IPS-20b (cell line): ENCODE measurements around the gene TSPAN32.
"Not testable (repeated sequence)": the region's sequence is repeated elsewhere in the genome, so short reads cannot be mapped to it uniquely, and the experiment has no call there.

Experiments
- H3K27ac ChIP-seq: one replicate; pipeline ENCODE4 v1.5.1; 2013; ENCODE audit warnings: low read length
- H3K27me3 ChIP-seq: 2 replicates; pipeline ENCODE4 v1.6.1; 2013; ENCODE audit warnings: mild to moderate bottlenecking, low read length, inconsistent platforms; ENCODE audit not compliant: insufficient read depth
- H3K36me3 ChIP-seq: 2 replicates; pipeline ENCODE4 v1.6.1; 2013; ENCODE audit warnings: low read depth, mild to moderate bottlenecking, inconsistent platforms, low read length, moderate library complexity; ENCODE audit not compliant: insufficient read depth
- H3K4me1 ChIP-seq: 2 replicates; pipeline ENCODE4 v1.6.1; 2013; ENCODE audit warnings: mild to moderate bottlenecking, control low read depth, inconsistent platforms, low read length, moderate library complexity; ENCODE audit not compliant: insufficient read depth
- H3K4me3 ChIP-seq: 2 replicates; pipeline ENCODE4 v1.5.1; 2013; ENCODE audit warnings: mild to moderate bottlenecking, low read length, inconsistent platforms
- H3K9ac ChIP-seq: 2 replicates; pipeline ENCODE4 v1.6.1; 2013; ENCODE audit warnings: low read depth, mild to moderate bottlenecking, inconsistent platforms, low read length, moderate library complexity
- H3K9me3 ChIP-seq: 2 replicates; pipeline ENCODE4 v1.6.1; 2013; ENCODE audit warnings: mild to moderate bottlenecking, low read depth, low read length, inconsistent platforms; ENCODE audit not compliant: insufficient read depth

Gene TSPAN32

DNA sequence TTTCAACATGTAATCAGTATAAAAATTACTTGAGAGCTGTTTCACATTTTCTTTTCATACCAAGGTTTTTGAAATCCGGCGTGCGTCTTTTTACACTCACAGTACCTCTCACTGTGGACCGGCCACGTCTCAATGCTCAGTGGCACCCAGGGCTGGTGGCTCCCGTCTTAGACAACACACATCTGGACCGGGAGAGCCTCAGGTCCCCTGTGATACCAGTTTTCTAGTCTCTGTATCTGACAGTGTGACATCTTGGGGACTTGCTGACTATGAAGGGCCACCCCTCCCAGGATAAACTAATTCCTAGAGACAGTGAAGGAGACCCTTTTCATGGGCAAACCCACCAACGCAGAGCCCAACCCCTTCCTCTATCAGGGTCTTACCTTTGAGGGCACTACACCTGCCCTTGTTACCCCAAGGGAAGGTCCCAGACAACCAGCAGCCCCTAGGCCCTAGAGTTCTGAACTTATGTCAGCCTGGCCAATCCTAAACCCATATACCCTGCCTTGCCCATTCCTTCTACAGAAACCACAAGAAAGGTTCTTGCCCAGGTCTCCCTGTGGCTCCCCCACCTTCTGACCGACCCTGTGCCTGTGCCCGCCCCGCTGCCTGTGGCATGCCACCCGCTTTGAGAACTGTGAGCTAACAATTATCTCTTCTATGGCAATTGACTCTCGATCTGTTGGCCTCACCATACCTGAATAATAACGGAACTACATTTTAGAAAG lies 25.4 kb upstream of the TSPAN32 start:
- Histone ChIP-seq H3K9ac (no peak overlapping the region), H3K36me3 (no peaks in the 10 kb centered on the region), H3K27me3 (peaks cover 54% of the 10 kb centered on the region), H3K9me3 (no peaks in the 10 kb centered on the region), H3K4me3 (no peak overlapping the region), H3K27ac (no peak overlapping the region), H3K4me1 (peaks cover 11% of the 10 kb centered on the region)

DNA sequence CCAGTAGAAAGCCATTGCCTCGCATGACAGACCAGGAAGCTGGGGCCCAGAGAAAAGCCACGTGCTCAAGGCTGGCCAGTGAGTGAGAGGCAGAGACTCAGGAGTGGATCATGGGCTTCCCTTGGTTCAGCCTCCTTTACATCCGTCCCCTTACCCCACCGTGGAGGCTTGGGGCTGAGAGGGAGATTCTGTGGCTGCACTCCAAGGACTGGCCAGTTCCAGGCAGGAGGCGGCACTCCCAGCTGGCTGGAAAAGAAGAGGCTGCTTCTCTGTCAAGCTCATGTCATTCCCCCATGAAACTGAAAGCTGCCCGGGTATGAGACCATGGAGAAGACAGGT lies 24.8 kb upstream of the TSPAN32 start:
- no peaks in the 10 kb centered on the region for H3K9me3 ChIP-seq
- H3K4me1 ChIP-seq, result peaks cover 11% of the 10 kb centered on the region
- H3K27me3 ChIP-seq, result peaks cover 49% of the 10 kb centered on the region
- H3K36me3 ChIP-seq, result no peaks in the 10 kb centered on the region
- H3K27ac ChIP-seq, result no peak overlapping the region
- no peak overlapping the region for H3K4me3 ChIP-seq
- H3K9ac ChIP-seq, result no peak overlapping the region

DNA sequence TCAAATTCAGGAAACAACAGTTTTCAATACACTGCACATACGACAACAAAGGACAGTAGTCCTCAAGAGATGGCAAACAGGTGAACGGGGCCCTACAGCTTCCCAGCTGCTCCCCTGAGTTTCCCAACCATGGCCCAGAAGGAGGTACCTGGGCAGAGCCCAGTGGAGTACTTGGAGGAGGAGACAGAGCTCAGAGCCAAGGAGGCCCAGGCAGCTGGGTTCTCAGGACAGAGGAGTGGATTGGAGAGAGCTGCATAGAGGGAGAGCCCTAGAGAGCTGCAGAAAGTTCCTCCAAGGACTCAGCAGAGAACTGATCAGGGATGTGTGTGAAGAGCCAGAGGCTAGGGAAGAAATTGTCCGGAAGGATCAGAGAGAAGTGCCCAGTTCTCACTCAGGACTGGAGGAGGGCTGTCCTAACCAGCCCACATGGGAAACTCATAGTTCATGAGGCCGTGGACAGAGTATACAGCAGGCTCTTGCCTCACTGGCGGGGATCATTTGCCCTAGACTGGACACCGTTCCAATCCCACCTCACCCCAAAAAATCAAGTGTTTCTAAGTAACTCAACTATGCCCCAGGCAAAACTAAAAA lies 23.8 kb upstream of the TSPAN32 start:
- no peak overlapping the region for H3K4me3 ChIP-seq
- peaks cover 38% of the 10 kb centered on the region for H3K27me3 ChIP-seq
- peaks cover 11% of the 10 kb centered on the region for H3K4me1 ChIP-seq
- no peak overlapping the region for H3K9ac ChIP-seq
- H3K27ac ChIP-seq, result no peak overlapping the region
- H3K9me3 ChIP-seq, result 0 out of 2 replicates have a peak, but pooled peaks cover 1% of the 10 kb centered on the region
- H3K36me3 ChIP-seq, result no peaks in the 10 kb centered on the region

DNA sequence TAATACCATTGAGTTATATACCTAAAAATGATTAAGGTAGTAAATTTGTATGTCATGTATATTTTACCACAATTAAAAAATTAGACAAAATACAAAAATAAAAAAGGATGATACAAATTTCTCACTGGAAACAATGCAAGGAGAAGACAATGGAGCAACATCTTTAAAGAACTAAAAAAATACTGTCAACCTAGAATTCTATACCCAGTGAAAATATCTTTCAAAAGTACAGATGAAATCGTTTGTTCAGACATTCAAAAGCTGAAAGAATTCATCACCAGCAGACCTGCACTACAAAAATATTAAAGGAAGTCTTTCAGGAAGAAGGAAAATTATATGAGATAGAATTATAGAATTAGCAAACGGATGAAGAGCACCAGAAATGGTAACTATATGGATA lies 21.6 kb upstream of the TSPAN32 start:
- Histone ChIP-seq H3K9me3 (0 out of 2 replicates have a peak, but pooled peaks cover 4% of the 10 kb centered on the region), H3K36me3 (no peaks in the 10 kb centered on the region), H3K27me3 (peaks cover 23% of the 10 kb centered on the region), H3K9ac (no peak overlapping the region), H3K4me3 (no peak overlapping the region), H3K4me1 (peaks cover 11% of the 10 kb centered on the region), H3K27ac (no peak overlapping the region)

DNA sequence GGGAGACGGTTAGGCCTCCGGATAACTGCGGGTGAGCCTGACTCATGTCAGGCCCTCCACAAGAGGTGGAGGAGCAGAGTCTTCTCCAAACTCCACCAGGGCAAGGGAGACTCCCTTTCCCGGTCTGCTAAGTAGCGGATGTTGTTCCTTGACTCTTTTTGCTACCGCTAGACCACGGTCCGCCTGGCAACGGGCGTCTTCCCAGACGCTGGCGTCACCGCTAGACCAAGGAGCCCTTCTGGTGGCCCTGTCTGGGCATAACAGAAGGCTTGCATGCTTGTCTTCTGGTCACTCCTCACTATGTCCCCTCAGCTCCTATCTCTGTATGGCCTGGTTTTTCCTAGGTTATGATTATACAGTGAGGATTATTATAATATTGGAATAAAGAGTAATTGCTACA lies 15.5 kb upstream of the TSPAN32 start:
- not testable (repeated sequence) for H3K27ac ChIP-seq, H3K9ac ChIP-seq, H3K4me1 ChIP-seq, H3K36me3 ChIP-seq, H3K4me3 ChIP-seq, H3K9me3 ChIP-seq
- peaks cover 14% of the 10 kb centered on the region for H3K27me3 ChIP-seq

DNA sequence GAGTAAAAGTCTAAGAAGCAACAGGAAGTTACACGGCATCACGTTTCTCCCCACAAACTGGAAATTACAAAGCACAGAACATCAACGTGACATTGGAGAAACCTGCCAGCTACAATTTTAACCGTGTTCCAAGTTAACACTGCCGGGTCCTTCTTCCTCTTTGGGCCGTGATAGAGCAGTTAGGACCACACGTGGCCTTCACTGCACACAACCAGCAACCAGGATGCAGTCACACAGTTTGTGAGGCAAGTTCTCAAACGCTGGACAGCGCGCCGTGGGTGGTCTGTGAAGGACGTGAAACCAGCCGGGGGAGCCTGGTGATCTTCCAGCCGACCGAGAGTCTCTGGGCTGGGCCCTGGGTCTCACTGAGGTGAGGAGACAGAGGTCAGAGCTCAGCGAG lies 14.7 kb upstream of the TSPAN32 start:
- Histone ChIP-seq H3K9me3 (0 out of 2 replicates have a peak, but pooled peaks cover 4% of the 10 kb centered on the region), H3K27ac (no peak overlapping the region), H3K36me3 (no peaks in the 10 kb centered on the region), H3K4me3 (no peak overlapping the region), H3K27me3 (peaks cover 14% of the 10 kb centered on the region), H3K4me1 (no peaks in the 10 kb centered on the region), H3K9ac (no peak overlapping the region)

DNA sequence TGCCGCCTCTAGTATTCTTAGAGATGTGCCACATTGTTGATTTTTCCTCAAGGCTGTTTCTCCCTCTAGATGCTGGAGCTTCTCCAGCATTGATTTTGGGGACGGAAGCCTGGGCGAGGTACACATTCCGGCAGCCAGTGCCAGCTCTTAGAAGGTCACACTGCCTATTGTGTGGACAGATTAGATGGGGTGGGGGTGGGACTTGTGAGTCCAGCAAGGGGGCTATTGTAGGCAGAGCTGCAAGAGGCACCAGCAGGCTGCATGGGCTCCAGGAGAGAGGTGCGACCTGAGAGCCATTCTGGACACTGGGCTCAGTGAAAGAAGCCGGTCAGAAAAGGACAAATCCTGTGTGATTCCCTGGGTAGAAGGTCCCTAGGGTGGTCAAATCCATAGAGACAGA lies 12.5 kb upstream of the TSPAN32 start:
- Histone ChIP-seq H3K9me3 (no peaks in the 10 kb centered on the region), H3K4me1 (no peaks in the 10 kb centered on the region), H3K27ac (no peak overlapping the region), H3K36me3 (no peaks in the 10 kb centered on the region), H3K27me3 (peaks cover 20% of the 10 kb centered on the region), H3K9ac (no peak overlapping the region), H3K4me3 (no peak overlapping the region)

DNA sequence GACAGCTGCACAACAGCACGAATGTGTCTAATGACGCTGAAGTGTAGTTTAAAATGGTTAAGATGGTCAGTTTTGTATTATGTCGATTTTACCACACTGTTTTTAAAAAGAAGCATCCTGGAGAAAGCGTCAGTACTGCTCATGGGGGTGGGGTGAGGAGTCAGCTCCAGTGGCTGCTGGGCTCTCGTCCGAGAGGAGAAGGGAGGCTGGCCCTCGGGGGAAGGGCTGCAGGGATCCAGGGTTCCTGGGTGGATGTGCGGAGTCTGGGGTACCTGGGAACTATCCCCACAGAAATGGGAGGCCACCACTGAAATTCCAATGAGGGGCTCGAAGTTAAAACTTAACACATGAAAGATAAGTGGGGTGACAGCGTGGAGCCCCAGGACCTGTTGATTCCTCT lies 12.0 kb upstream of the TSPAN32 start:
- Histone ChIP-seq H3K27me3 (peaks cover 20% of the 10 kb centered on the region), H3K9me3 (no peaks in the 10 kb centered on the region), H3K27ac (no peak overlapping the region), H3K4me1 (no peaks in the 10 kb centered on the region), H3K4me3 (no peak overlapping the region), H3K36me3 (no peaks in the 10 kb centered on the region), H3K9ac (no peak overlapping the region)

DNA sequence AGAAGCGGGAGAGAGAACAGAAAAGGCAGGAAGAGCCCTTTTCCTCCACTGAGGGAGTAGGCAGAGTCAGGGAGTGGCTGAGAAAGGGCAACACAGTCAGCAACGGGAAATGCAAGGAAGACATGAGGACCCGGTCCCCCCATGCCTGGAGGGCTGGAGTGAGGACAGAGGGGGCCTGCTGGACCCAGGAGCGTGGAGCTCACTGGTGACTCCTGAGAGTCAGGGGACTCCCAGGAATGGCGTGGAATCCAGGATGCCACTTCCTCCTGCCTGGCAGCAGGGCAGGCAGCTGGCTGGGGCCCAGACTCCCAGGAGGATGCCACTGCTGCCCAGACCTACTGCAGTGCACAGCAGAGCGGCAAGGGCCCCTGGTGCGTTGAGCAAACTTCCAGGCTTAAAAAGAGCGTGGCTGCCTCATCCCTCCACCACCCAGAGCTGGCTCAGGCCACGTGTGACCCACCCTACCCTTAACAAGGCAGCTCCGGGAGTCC lies 11.4 kb upstream of the TSPAN32 start:
- H3K4me3 ChIP-seq, result no peak overlapping the region
- peaks cover 25% of the 10 kb centered on the region for H3K27me3 ChIP-seq
- no peak overlapping the region for H3K9ac ChIP-seq
- H3K27ac ChIP-seq, result no peak overlapping the region
- H3K4me1 ChIP-seq, result no peaks in the 10 kb centered on the region
- no peaks in the 10 kb centered on the region for H3K36me3 ChIP-seq
- no peaks in the 10 kb centered on the region for H3K9me3 ChIP-seq

DNA sequence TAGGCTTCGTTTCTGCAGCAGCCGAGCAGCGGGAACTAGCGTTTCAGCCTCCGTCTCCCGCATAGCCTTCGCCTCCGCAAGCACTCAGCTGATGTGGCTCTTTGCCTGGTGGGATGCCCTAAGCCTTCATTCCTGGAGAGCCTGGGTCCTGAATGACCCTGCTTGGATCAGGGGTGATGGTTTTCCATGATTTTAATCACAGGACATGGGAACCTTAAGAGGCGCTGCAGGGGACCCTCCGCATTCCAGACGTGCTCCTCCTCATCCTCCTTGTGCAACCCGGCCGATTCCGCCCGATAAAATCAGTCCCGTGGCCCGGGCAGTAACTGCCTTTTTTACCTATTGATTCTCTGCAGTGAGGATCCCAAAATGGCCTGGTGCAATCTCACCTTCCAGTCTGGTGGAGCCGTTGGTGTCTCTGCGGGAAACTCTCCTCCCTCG lies 8.3 kb upstream of the TSPAN32 start:
- Histone ChIP-seq H3K9me3 (no peaks in the 10 kb centered on the region), H3K4me1 (no peaks in the 10 kb centered on the region), H3K36me3 (no peaks in the 10 kb centered on the region), H3K27me3 (peaks cover 25% of the 10 kb centered on the region), H3K27ac (no peak overlapping the region), H3K9ac (no peak overlapping the region), H3K4me3 (no peak overlapping the region)

DNA sequence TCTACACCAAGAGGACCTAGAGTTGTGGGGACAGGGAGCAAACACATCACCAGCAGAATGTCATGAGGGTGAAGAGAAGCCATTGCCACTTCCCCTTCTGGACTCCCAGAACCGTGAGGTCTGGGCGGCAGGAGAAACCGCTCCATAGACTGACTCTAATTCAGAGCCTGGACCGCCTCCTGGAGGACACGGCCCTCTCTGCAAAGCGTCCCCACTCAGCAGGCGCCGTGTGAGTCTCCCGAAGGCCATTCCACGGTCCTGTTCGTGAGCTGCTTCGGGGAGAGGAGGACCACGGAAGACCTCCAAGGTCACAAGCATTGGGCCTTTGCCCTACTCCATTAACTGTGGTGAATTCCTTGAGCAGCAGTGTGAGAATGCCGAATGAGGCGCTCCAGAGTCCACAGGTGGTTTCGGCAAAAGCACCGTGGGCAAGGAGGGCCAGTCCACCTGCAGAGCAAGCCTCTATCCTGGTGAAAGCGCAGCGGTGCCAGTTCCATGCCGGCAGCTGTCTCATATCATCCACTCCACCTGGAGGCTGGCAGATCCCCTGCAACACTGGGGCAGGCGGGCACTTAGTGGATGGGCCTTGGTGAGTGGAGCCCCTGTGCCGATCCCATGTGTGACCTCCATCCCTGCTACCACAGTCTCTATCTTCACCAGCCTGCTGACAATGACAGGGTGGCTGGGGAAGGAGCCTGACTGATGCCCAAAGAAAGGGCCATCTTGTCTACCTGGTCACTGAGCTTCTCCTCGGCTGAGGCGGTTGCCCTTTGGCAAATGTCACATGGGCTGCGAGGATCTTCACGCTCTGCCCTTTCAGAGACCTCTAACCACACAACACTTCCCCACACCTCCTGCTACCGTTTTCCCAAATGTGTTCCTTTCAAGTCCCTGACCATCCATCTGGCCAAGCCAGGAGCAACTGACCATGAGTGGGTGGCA lies 7.6 kb upstream of the TSPAN32 start:
- Histone ChIP-seq H3K27me3 (peaks cover 25% of the 10 kb centered on the region), H3K9ac (no peak overlapping the region), H3K9me3 (no peaks in the 10 kb centered on the region), H3K4me1 (no peaks in the 10 kb centered on the region), H3K36me3 (no peaks in the 10 kb centered on the region), H3K27ac (no peak overlapping the region), H3K4me3 (no peak overlapping the region)
